Activated T-helper 1 cell treated with anti-CD3 and anti-CD28 coated beads, Interleukin-12 subunit alpha, Interleukin-12 subunit beta, Interleukin-2, Interleukin-4 antibody, amounts not matched to agents 30 ng/mL and 10 ng/mL and 1 ng/mL, durations not matched to agents 14 hours and 24 hours and 36 hours (primary cell): ENCODE measurements around the gene LHX4. TPM values are rescaled to one million over a fixed set of nuclear protein-coding genes. Genes with fewer than 3 reads are reported as not detected.

Source experiments
- DNase-seq: peaks from one replicate; pipeline ENCODE4 v3.0.0; 2021; ENCODE audit warnings: low spot score
- H3K27ac Mint-ChIP-seq: one replicate; pipeline ENCODE4 v1.8.0; 2021; ENCODE audit warnings: mild to moderate bottlenecking, mixed read lengths
- H3K27me3 Mint-ChIP-seq: one replicate; pipeline ENCODE4 v1.8.0; 2022; ENCODE audit warnings: mild to moderate bottlenecking, moderate library complexity, mixed read lengths; ENCODE audit not compliant: insufficient read depth
- H3K36me3 Mint-ChIP-seq: one replicate; pipeline ENCODE4 v1.8.0; 2021; ENCODE audit warnings: low read depth, mixed read lengths
- H3K4me1 Mint-ChIP-seq: one replicate; pipeline ENCODE4 v1.8.0; 2021; ENCODE audit warnings: low read depth, mixed read lengths
- H3K4me3 Mint-ChIP-seq: one replicate; pipeline ENCODE4 v1.8.0; 2021; ENCODE audit warnings: mild to moderate bottlenecking, moderate library complexity, mixed read lengths
- H3K9me3 Mint-ChIP-seq: one replicate; pipeline ENCODE4 v1.8.0; 2021; ENCODE audit warnings: mixed read lengths
- intact Hi-C: fragments of 100-400 bp; cut with micrococcal nuclease; formaldehyde crosslinking; loops from one replicate; pipeline ENCODE4 v1.15.1; 2024
- total RNA-seq: library from RNA; stranded (reverse); gene quantifications from 2 replicates; pipeline ENCODE4 v1.2.3, GENCODE V29; 2022

Gene LHX4
- total RNA-seq, 1 donor from 2014 or later: not detected

DNA sequence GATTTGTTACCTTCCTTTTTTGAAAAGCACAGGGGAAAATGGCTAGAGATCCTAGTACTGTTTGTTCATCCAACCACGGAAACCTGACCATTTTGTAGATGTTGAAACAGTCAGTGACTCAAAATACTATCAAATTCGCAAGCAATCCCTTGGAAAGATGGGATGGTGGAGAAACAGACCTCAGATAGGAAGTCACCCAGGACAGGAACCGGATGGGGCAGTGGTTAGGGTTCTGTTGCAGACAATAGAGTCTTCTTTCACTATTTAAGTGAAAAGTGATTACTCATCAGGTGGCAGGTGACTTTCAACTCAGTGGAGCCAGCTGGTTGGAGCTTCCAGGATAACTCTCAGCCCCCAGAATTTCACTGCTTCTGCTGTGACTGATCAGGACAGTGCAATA lies 17.0 kb downstream of the LHX4 start:
- peaks cover 13% of the 10 kb centered on the region for H3K27me3 Mint-ChIP-seq
- no peak overlapping the region for H3K4me3 Mint-ChIP-seq

DNA sequence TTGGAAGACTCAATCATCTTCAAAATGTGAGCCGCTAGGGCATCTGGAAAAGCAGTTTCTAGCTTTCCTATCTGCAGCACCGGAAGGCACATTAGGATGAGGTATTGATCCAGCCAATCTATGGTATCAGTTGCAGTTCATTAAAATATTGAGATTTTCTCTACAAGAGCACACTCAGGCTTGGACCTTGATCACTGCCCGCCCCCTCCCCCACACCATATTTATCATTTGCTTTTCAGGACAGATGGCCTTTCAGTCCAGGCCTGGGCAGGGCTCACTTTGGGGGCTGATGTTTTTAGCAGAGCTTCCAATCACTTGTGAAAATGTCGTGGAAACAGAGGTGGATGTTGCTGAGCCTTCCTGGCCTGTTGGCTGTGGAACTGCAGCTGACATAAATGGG lies 17.5 kb downstream of the LHX4 start:
- no peak for DNase-seq
- intact Hi-C loops: no loop called here
- no peak overlapping the region for H3K4me3 Mint-ChIP-seq
- peaks cover 9% of the 10 kb centered on the region for H3K4me1 Mint-ChIP-seq
- peaks cover 7% of the 10 kb centered on the region for H3K27me3 Mint-ChIP-seq
- no peaks in the 10 kb centered on the region for H3K36me3 Mint-ChIP-seq
- H3K9me3 Mint-ChIP-seq: no peaks in the 10 kb centered on the region
- H3K27ac Mint-ChIP-seq: no peak overlapping the region

More for the DNA sequence above, 17.0 kb downstream of the LHX4 start:
- H3K27ac Mint-ChIP-seq: no peak overlapping the region
- no peak for DNase-seq
- no peaks in the 10 kb centered on the region for H3K36me3 Mint-ChIP-seq
- H3K9me3 Mint-ChIP-seq: no peaks in the 10 kb centered on the region
- peaks cover 6% of the 10 kb centered on the region for H3K4me1 Mint-ChIP-seq
- intact Hi-C loops: no loop called here

DNA sequence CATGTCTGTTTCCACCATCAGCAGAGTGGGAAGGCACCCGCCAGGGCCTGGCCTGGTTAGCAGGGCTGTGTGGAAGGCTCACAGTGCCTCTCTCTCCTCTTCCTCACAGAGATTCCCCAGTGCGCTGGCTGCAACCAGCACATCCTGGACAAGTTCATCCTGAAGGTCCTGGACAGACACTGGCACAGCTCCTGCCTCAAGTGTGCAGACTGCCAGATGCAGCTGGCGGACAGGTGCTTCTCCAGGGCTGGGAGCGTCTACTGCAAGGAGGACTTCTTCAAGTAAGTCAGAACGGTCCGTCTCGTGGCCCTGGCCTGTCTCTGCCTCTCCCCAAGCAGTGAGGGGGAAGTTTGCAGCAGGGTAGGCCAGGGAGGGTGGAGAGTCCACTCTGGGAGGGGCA lies 18.1 kb downstream of the LHX4 start:
- Mint-ChIP-seq H3K4me3 (no peak overlapping the region), H3K4me1 (peaks cover 11% of the 10 kb centered on the region), H3K9me3 (no peaks in the 10 kb centered on the region), H3K27ac (no peak overlapping the region), H3K36me3 (no peaks in the 10 kb centered on the region), H3K27me3 (peaks cover 6% of the 10 kb centered on the region)
- intact Hi-C loops: no loop called here
- DNase-seq: no peak

DNA sequence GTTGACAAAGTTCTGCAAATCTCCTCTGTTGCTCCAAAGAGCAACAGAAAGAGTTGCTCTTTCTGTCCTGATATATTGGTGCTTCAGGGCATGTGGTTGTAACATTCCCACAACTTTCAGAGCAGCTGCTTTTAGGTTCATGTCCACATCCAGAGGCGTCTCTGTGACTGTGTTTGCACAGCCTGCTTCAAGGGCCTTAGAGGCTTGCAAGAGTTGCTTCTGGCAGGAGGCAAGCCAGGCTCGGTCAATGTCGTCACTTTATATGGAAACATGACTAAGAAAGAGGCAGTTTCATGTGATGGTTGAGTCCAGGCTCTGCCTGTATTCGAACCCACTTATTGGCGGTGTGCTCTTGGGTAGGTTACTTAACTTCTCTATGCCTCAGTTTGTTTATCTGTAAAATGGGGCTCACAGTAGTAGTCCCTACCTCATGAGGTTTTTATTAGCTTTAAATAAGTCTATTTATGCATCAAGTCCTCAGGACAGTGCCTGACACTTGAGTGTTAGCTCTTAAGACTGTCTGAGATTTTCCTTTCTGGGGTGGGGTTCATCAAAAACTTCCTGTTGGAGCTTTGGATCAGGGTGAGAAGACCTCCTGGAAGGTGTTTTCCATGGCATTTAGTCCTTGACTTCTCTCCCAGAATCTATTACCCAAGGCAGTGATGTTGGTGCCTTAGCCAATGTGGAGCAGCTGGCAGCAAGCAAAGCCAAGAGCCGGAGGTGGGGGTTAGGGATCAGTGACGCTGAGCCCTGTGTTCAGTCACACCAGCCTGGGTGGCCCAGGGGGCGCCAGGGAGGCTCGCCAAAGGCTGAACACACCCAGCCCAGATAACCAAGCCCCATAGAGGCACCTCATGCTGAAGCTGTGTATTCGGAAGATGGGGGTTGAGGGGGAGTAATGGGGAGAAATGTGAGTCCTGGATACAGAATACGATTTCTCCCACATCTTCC lies 18.9 kb downstream of the LHX4 start:
- intact Hi-C loops: no loop called here
- DNase-seq: no peak
- peaks cover 11% of the 10 kb centered on the region for H3K4me1 Mint-ChIP-seq
- peaks cover 9% of the 10 kb centered on the region for H3K27me3 Mint-ChIP-seq
- H3K27ac Mint-ChIP-seq: no peak overlapping the region
- H3K4me3 Mint-ChIP-seq: no peak overlapping the region
- no peaks in the 10 kb centered on the region for H3K9me3 Mint-ChIP-seq
- H3K36me3 Mint-ChIP-seq: no peaks in the 10 kb centered on the region

DNA sequence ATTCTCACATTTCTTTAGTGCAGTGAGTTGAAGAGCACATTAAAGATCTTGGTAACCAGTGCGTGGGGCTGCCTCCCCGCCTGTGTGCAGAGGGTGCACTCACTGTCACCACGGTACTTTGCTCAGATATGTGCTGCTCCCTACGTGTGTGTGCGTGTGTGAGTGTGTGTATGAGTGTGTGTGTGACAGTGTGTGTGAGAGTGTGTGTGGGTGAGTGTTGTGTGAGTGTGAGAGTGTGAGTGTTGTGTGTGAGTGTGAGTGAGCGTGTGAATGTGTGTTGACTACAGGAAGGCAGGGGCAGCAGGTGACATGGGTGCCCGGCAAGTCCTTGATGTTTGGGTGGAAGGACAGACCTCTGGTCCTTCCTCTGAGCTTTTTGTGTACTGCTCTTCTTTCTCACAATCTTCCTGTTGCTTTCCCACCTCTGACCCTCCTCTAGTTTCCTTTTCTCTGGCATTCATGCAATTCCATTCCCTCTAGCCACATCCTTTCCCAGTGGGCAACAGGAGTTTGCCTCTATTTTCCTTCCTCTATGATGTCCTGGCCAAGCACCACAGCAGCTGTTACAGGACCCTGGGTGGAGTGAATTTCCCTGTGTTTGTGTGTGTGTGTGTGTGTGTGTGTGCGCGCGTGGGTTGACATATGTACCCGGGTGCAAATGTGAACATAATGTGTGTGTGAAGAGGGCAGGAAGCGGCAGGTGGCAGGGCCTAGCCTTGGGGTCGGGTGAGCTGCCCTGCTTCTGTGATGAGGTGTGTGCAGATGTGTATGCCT lies 19.8 kb downstream of the LHX4 start:
- H3K9me3 Mint-ChIP-seq: no peaks in the 10 kb centered on the region
- H3K4me3 Mint-ChIP-seq: no peak overlapping the region
- H3K27ac Mint-ChIP-seq: no peak overlapping the region
- H3K4me1 Mint-ChIP-seq: peaks cover 11% of the 10 kb centered on the region
- peaks cover 9% of the 10 kb centered on the region for H3K27me3 Mint-ChIP-seq
- no peak for DNase-seq
- intact Hi-C loops: no loop called here
- no peaks in the 10 kb centered on the region for H3K36me3 Mint-ChIP-seq

DNA sequence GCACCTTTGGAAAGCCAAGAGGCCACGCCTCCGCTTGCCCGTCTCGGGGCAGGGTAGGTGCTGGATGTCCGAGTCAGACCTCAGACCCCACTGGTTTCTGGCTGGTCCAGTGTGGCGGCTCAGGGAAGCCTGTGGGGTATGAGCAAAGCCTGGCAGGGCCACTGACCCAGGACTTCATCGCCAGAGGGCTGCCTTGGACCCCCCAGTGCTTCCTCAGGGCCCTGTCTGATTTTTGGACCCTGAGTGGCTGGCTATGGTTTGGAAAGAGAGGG lies 20.4 kb downstream of the LHX4 start:
- Mint-ChIP-seq H3K9me3 (no peaks in the 10 kb centered on the region), H3K36me3 (no peaks in the 10 kb centered on the region), H3K27me3 (peaks cover 9% of the 10 kb centered on the region), H3K4me1 (peaks cover 11% of the 10 kb centered on the region), H3K4me3 (no peak overlapping the region), H3K27ac (no peak overlapping the region)
- intact Hi-C loops: no loop called here
- no peak for DNase-seq

DNA sequence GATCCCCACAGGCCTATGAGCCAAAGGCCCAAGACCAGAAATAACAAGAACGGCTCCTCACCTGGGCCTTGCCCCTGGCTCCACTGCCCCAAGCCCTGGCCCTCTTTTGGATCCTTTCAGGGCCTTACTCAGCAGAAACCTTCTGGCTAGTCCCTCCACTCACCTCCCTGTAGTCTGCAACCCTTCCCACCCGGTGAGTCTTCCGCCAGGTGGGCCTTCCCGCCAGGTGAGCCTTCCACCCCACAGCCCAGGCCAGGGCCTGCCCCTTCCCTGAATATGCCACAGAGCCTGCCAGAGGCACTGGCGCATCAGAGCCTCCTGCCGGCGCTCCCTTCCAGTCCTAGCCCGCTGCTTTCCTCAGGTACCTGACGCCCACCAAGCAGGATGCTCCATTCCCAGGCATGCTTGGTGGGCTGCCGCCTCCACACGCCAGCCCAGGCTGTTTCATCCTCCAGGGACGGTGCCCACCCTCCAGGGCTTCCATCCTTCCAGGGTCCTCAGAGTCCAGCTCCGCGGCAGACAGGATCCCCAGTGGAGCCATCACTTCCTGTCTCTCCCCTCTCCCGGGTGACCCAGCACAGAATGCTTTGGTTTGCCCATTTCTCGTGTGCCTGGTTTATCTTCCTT lies 20.9 kb downstream of the LHX4 start:
- intact Hi-C loops: no loop called here
- Mint-ChIP-seq H3K9me3 (no peaks in the 10 kb centered on the region), H3K27ac (no peak overlapping the region), H3K36me3 (no peaks in the 10 kb centered on the region), H3K27me3 (peaks cover 7% of the 10 kb centered on the region), H3K4me1 (peaks cover 11% of the 10 kb centered on the region), H3K4me3 (no peak overlapping the region)
- DNase-seq: no peak

DNA sequence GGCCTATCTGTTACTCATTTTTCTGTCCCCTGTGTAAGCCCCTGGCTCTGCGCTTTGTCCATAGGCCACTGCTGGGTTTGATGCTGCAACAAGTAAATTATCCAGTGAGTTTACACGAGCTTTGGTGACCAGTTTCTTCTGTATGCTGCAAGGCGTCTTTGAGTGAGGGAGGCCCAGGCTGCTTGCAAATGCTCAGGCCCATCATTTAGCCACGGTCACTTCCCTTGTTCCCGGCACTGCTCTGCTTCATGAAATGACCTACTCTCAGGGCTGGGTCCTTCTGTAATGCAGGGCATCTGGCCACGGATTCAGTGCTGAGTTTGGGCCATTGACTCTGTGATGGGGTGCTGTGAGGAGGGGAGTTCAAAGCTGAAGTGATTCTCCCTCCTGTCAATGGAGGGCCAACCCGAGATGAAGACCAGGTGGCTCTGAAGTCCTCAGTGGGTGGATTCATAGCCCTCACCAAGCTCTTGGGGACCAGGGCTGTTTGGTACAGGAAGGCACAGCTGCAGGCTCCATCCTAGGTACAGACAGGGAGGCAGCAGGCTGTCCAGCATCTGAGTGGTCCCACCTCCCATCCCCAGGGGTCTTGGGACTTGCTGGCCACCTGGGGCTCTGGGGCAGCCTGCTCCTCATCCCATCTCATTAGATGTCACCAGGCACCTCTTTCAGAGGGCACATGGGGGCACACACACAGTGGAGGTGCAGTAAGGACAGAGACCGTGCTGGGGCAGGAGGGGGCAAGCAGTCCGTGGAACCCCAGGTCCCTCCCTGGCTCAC lies 21.7 kb downstream of the LHX4 start:
- Mint-ChIP-seq H3K9me3 (no peaks in the 10 kb centered on the region), H3K27ac (no peak overlapping the region), H3K4me3 (no peak overlapping the region), H3K4me1 (peaks cover 11% of the 10 kb centered on the region), H3K27me3 (peaks cover 7% of the 10 kb centered on the region), H3K36me3 (no peaks in the 10 kb centered on the region)
- intact Hi-C loops: loop anchor here (1.0 kb wide), 3 partner anchors 165 to 231 kb away; no protein-coding TSS in a partner anchor
- no peak for DNase-seq

DNA sequence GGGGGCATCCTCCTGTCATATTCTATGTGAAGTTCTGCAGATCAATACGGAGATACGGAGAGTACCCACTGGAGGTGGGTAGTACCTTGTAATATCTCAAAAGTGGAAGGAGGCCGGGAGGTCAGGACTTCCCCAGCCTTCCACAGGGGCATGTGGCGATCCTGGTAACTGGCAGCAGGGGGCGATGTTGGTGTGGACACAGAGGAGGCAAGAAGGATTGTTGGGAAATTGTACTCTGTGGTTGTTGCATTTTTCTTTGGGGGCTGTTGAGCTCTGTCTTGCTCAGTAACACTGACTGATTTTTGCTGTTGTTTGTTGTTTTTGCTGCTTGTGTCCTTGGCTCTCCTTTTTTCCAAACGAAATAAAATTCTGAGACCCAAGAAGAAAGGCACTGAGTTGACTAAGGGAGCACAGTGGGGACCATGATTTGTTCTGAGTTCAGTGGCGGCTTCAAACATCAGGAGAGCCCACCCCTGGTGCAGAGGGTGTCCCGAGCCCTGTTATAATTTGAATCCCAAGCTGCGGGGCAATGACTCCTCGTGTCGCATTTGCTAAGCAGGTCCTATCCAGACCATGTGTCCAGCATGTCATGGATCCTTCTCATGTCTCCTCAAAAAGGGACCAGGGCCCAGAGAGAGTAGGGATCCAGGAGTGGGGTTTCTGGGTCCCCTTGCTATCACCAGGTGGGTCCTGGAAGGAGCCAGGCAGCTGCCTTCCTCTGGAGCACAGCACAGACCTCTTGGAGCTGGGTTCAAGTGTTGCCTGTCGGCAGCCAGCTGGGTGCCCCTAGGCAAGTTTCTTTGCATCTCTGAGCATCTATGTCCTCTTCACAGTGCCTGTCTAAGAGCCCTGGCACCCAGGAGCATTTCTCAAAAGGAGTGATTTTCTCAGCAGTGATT lies 22.8 kb downstream of the LHX4 start:
- Mint-ChIP-seq H3K4me1 (peaks cover 11% of the 10 kb centered on the region), H3K27ac (no peak overlapping the region), H3K9me3 (no peaks in the 10 kb centered on the region), H3K36me3 (no peaks in the 10 kb centered on the region), H3K4me3 (no peak overlapping the region), H3K27me3 (peaks cover 7% of the 10 kb centered on the region)
- peak; percentile 48 for DNase-seq
- intact Hi-C loops: loop anchor here (1.0 kb wide), 3 partner anchors 163 to 229 kb away; no protein-coding TSS in a partner anchor

DNA sequence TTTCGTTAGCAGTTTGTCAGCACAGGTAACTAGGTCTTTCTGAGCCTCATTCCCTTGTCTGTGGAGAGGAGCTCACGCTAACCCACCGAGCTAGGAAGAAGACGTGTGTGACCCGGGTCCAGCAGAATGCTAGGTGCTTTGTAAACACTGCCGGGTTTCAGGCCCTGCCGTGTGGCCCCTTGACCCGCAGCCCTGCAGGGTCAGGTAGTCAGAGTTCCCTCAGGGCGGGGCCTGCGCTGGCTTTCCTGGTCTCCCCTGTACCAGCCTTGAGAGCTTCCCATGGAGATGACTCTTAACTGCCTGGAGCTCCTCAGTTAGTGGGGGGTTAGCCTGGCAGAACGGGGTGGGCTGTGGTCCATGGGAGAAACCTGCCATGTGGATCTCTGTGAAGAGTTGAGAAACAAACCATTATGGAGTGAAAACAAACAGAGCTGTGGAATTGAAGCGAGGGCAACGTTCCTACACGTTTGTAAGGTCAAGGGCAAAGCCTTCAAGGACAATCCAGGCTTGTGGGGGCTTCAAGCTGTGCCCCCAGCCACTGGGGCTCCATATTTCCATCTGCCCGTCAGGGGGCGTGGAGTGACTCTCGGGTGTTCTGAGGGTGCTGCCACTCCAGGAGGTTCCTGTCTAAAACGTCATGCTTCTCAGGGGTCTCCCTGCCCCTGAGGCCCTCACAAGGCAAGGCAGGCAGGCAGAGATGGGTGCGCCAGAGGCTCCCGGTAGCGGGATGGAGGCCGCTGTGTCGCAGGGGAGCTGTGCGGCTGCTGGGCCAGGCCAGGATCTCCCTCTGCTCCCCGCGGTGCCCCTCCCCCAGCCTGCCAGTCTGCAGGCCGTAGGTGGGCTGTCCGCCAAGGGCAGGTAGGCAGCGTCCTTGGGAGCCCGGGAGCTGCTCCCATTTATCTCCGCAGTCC lies 23.8 kb downstream of the LHX4 start:
- Mint-ChIP-seq H3K4me3 (no peak overlapping the region), H3K9me3 (no peaks in the 10 kb centered on the region), H3K27ac (no peak overlapping the region), H3K4me1 (peaks cover 11% of the 10 kb centered on the region), H3K36me3 (no peaks in the 10 kb centered on the region), H3K27me3 (peaks cover 6% of the 10 kb centered on the region)
- intact Hi-C loops: no loop called here
- DNase-seq: no peak

DNA sequence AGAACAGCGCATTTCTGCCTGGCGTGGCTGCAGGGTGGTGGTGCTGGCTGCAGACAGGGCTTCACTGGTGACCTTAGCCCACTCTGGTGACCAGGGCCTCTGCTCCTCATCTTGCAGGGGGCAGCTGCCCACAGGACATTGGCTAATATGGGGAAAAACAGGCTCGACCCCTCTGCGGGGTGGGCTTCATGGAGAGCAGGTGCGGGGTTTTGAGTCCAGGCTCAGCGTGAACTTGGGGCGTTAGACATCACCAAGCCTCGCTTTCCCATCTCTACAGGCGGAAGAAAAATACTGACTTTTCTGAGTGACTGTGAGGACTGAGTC lies 24.4 kb downstream of the LHX4 start:
- H3K36me3 Mint-ChIP-seq: no peaks in the 10 kb centered on the region

More for the DNA sequence above, 24.4 kb downstream of the LHX4 start:
- Mint-ChIP-seq H3K4me1 (peaks cover 11% of the 10 kb centered on the region), H3K9me3 (no peaks in the 10 kb centered on the region), H3K27me3 (peaks cover 6% of the 10 kb centered on the region), H3K4me3 (no peak overlapping the region), H3K27ac (no peak overlapping the region)
- intact Hi-C loops: no loop called here
- DNase-seq: no peak
